HG02973 (cell line): ENCODE measurements around the gene UMPS.
"Not testable (repeated sequence)": the region's sequence is repeated elsewhere in the genome, so short reads cannot be mapped to it uniquely, and the experiment has no call there.

Experiments
- ATAC-seq: cut with Tn5 transposase; IDR thresholded peaks from one replicate; pipeline ENCODE4 v1.9.1; 2021; ENCODE audit warnings: moderate library complexity; ENCODE audit not compliant: unreplicated experiment

The UMPS gene

DNA sequence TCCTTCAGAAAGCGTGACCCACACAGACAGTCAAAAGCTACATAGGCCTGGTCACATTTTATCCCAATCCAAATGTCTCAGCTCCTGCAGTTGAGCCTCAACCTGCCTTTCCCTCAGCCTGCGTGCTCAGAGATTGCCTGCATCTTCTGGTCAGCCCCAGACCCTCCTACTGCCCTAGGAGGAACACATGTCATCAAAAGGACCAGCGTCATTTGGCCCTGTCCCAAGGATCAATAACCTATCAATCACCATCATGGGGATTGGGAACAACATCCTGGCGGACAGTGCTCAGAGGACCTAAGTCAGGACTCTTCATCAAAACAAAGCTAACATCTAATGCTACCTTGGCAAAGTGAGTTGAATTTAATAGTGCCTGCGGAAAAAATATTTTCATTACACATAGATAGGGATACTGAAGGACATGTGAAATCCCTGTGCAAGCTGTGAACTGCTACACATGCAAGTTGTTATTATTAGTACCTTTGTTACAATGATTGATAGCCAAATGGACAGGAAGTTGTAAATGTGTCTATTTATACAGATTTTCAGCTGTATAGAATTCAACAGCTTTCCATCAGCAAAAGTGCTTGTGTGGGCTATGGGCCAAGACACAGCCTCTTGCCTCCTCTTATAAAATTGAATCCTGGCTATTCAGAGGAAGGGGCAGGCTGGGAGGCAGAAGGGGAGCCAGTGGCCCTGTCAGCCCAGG is 47.7 kb downstream of the UMPS start:
- ATAC-seq = no peak

- ATAC-seq = no peak
Measured at GRCh38 chr3:124779116-124779515, 48.9 kb downstream of the UMPS start.

GRCh38 chr3:124779751-124780191 is 49.5 kb downstream of the UMPS start:
- ATAC-seq = no peak

DNA sequence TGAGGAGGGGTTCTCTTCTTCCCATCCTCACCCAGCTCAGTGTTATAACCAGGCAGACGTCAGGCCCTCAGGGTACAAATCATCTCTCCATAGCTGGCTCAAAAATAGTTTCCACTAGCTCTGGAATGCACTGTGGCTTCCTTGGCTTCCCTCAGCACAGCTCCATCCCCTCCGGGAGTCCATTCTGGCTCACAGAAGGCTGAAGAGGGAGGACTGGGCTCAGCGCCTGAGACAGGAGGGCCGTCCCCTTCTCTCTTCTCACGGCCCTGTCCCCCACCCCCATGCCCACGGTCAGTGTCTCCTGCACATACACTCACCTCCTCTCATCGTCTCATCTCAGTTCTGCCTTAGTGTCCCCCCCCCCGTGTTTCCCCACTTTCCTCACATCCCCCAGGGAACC is 50.1 kb downstream of the UMPS start:
- ATAC-seq = no peak

DNA sequence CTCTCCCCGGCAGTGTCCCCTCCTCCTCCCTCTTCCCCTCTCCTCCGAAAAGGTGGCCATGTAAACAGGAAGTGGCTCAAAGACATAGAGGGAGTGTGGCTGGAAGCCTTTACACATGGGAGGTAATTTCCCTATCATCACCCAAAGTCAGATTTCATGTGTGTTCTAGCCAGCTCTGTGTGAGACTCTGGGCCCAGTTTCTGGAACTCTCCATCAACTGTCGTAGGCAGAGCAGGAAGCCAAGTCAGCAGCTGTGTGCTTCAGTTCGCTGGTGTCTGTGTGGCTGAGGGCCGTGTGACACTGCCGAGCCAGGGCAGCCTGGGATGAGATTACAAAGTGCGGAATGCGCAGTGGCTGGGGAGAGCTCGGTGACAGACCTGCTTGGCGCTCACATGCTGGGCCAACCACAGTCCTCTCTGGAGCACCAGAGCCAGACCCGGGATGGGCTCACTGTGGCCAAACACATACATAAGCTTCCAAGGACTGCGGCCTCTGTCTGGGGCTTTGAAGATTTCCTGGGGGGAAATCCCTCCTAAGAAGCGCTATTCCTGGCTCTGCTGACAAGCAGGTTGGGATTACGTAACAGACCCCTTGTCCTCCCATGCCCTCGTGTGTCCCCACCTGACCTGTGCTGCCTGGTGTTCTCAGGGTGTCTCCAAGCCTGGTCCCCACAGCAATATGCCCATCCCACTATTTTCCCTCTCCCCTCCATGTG is 50.7 kb downstream of the UMPS start:
- no peak for ATAC-seq

DNA sequence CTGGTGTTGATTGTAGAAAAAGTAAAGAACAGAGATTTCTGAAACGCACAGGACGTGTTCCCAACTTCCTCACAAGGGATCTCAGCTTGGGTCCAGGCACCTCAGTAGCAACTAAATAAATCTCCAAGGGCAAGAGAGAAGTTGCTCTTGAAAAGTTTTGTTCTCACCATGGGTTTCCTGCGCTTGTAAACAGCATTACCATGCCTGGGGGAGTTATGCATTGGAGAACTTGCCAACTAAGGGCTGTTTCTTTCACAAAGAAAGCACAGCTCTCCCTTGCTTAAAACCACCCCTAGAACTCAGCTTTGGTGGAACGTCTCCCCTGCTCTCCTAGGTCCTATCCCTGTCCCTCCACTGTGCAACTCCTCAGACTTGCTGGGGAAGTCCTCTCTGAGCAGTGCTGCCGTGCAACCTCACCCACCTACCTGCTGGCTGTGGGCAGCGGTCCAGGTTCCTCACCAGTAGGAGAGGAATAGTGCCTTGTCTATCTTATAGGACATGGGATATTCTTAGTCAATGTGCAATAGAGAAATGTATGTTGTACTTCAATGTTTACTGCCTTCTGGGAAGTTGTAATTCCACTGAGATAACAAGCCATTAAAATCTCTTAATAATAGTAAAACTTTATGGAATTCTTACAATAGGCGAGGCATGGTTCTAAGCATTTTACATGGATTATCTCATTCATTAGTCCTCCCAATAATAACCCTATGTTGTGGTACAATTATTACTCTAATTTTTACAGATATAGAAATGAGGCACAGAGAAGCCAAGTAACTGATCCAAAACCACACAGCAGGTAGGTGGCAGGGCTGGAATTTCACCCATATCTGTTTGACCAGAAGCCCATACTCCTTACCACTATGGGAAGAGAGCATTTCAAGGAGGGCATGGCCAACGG is 51.5 kb downstream of the UMPS start:
- ATAC-seq = no peak

- not testable (repeated sequence) for ATAC-seq
Measured at GRCh38 chr3:124782377-124782712, 52.1 kb downstream of the UMPS start.

- no peak for ATAC-seq
Measured at GRCh38 chr3:124783696-124784095, 53.4 kb downstream of the UMPS start.

DNA sequence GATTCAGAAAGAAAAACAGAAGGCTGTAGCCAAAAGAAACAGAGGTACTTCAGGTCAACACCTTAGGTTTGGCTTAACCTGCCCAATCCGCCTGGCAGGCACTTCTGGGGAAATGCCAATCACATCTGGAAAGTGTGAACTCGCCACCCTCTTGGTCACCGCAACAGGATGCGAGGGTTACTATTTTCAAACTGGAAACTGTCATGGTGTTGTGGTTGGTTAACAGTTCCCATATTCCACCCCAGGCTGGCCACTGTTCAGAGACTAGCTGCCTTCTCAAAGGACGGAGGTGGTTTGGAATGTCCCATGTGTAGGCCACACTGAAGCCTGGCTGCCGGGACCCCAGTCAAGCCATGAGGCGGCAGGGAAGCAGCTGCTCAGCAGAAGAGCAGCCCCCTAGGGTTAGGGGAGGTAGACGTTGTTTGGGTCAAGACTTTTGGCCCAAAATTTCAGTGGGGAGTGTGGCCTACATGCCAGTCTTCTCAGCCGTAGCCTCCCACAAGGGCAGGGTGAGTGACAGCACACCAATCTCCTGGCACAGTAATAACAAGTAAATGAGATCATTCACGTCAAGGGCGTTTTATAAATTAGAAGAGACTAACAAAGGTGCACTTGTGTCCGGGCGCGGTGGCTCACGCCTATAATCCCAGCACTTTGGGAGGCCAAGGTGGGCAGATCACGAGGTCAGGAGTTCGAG is 54.6 kb downstream of the UMPS start:
- no peak for ATAC-seq

GRCh38 chr3:124785973-124786372 is 55.7 kb downstream of the UMPS start:
- no peak for ATAC-seq

GRCh38 chr3:124786511-124787241 is 56.4 kb downstream of the UMPS start:
- no peak for ATAC-seq

DNA sequence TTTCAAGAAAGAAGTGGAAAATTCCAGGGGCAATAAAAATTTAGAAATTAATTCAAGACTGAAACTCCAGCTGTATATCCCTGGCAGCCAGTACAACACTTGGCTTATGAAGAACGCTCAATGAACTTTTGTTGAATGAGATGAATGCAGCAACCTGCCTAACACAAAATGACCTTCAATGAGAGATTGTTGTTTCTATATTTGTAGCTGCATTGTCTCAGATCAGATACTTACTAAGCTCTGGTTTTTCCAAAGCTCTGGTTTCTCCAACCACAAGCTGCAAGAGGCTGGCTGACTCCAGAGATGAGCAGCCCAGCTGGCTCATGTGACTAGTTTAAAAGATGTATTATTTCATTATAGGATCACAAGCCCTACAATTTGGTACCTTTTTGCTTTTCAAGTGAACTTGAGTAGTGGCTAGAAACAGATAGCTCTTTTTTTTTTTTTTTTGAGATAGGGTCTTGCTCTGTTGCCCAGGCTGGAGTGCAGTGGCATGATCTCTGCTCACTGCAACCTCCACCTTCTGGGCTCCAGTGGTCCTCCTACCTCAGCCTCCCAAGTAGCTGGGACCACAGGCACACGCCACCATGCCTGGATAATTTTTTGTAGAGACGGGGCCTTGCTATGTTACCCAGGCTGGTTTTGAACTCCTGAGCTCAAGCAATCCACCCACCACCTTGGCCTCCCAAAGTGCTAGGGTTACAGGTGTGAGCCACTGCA is 57.4 kb downstream of the UMPS start:
- ATAC-seq = no peak

DNA sequence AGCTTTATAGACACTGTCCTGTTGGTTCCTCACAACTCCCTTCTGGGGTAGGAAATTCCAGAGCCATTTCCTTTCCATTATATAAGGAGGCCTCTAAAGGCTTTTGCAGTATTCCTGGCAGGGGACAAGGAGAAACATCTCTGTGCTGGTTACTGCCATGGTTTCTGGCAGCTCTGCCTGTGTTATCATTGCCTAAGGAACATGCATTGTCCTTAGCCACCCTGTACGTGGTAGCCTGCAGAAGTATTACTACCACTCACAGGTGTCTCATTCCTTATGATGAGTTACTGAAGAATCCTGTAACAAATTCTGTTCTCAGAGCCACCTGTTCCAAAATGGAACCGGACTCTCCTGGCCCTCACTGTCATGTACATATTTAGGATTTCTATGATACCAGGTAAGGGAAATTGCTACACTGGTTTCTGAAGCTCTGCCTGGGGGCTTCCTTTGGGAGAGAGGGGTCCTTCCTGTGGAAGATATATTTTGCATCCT is 58.0 kb downstream of the UMPS start:
- ATAC-seq = no peak

- not testable (repeated sequence) for ATAC-seq
Measured at GRCh38 chr3:124789103-124789502, 58.9 kb downstream of the UMPS start.

GRCh38 chr3:124791142-124791541 is 60.9 kb downstream of the UMPS start:
- ATAC-seq = no peak

DNA sequence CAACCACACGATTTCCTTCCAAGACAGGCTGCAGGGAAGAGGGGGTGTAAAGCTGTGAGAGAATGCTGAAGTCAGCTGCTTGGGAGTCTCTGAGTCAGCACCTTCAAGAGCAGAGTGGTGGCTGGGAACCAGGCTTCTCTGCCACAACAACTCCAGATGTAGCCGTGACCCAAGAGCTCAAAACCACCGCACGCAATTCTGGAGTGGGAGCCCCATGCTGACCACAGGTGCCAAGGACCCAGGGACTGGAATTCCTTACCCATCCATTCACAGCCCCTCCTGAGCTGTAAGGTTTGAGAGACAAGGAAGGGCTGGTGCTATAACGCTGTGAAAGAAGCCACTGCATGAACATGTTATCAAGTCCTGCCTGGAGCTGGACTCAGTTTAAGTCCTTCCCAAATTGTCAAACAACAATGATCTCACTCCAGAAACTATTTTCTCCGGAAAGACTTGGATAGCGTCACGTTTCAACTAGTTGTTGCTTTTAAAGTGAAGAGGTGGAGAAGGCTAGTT is 61.4 kb downstream of the UMPS start:
- ATAC-seq = no peak

DNA sequence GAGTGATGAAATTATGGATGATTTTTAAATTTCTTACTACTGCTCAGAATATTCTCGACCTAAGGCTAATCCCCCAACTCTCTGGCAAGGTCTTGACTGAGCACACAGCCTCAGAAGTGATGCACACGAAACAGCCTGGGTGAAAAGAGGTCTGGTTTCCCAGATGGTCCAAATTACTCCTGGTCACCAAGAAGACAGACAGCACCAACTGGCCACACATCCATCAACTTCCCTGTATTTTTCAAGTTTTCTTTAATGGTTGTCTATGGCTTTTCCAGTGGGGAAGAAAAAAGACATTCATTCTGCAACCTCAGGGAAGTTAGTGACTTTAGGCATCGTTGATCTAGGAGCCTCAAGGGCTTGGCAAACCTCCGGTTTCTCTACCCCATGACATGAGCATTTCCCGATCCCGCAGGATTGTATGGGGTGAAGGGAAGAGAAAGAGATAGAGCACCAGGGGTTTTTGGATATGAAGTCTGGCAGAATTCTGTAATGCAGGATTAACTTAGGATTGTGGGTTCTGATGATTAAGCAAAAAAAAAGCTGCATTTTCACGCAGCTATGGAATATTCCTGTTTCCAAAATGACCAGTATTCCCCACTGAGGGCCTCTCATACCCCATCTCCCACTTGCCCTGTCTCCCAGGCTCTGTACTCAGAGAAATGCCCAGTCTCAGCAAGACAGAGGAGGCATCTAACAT is 62.2 kb downstream of the UMPS start:
- no peak for ATAC-seq

GRCh38 chr3:124793054-124793739 is 62.9 kb downstream of the UMPS start:
- no peak for ATAC-seq
